Activated T-cell treated with anti-CD3 and anti-CD28 coated beads, Interleukin-2, amount 50 U/mL, for 4 hours (primary cell): ENCODE measurements around the gene MPG. TPM values are rescaled to one million over a fixed set of nuclear protein-coding genes. Genes with fewer than 3 reads are reported as not detected.

ENCODE experiments used
- ATAC-seq, 2 donors: fragments of 200-7000 bp; cut with Tn5 transposase; one replicate each; pipeline ENCODE4 v1.10.0; 2021
- DNase-seq: peaks from one replicate; pipeline ENCODE4 v3.0.0-alpha.2; 2020
- H3K27me3 Mint-ChIP-seq: one replicate; pipeline ENCODE4 v1.8.0; 2021; ENCODE audit warnings: low read depth, mixed read lengths
- H3K36me3 Mint-ChIP-seq: one replicate; pipeline ENCODE4 v1.8.0; 2022; ENCODE audit warnings: mixed read lengths; ENCODE audit not compliant: insufficient read depth
- H3K4me1 Mint-ChIP-seq: one replicate; pipeline ENCODE4 v1.8.0; 2021; ENCODE audit warnings: low read depth, mixed read lengths
- H3K4me3 Mint-ChIP-seq: one replicate; pipeline ENCODE4 v1.8.0; 2021; ENCODE audit warnings: mild to moderate bottlenecking, moderate library complexity, mixed read lengths
- H3K9me3 Mint-ChIP-seq: one replicate; pipeline ENCODE4 v1.8.0; 2021; ENCODE audit warnings: mixed read lengths
- total RNA-seq, 3 donors: library from RNA; stranded (reverse); gene quantifications; one replicate each; pipeline ENCODE4 v1.2.1, GENCODE V29; 2021

The MPG gene
- total RNA-seq, 3 donors from 2014 or later, result 32.7 to 39.8 (median 37.3) TPM

GRCh38 chr16:67183-67791, 10.7 kb upstream of the MPG start:
- no peak for ATAC-seq
- no peaks in the 10 kb centered on the region for H3K4me1 Mint-ChIP-seq

GRCh38 chr16:67884-68789, 9.9 kb upstream of the MPG start:
- no peak overlapping the region for H3K4me3 Mint-ChIP-seq
- no peak for ATAC-seq

More at GRCh38 chr16:67183-67791, 10.7 kb upstream of the MPG start:
- Mint-ChIP-seq H3K27me3 (peaks cover 24% of the 10 kb centered on the region), H3K36me3 (no peaks in the 10 kb centered on the region), H3K4me3 (no peak overlapping the region), H3K9me3 (no peaks in the 10 kb centered on the region)
- no peak for DNase-seq

GRCh38 chr16:69181-69580, 8.8 kb upstream of the MPG start:
- DNase-seq (no peak), ATAC-seq (no peak)
- Mint-ChIP-seq H3K36me3 (no peaks in the 10 kb centered on the region), H3K27me3 (peaks cover 38% of the 10 kb centered on the region), H3K4me3 (no peak overlapping the region), H3K9me3 (no peaks in the 10 kb centered on the region), H3K4me1 (peaks cover 3% of the 10 kb centered on the region)

More at GRCh38 chr16:67884-68789, 9.9 kb upstream of the MPG start:
- Mint-ChIP-seq H3K36me3 (no peaks in the 10 kb centered on the region), H3K4me1 (peaks cover 3% of the 10 kb centered on the region), H3K9me3 (no peaks in the 10 kb centered on the region), H3K27me3 (peaks cover 29% of the 10 kb centered on the region)
- no peak for DNase-seq

GRCh38 chr16:71210-71539, 6.8 kb upstream of the MPG start:
- H3K27me3 Mint-ChIP-seq, result peaks cover 39% of the 10 kb centered on the region
- peak overlapping the region; percentile 26 for H3K4me3 Mint-ChIP-seq
- DNase-seq (no peak), ATAC-seq (no peak)
- H3K36me3 Mint-ChIP-seq, result no peaks in the 10 kb centered on the region
- no peaks in the 10 kb centered on the region for H3K9me3 Mint-ChIP-seq
- H3K4me1 Mint-ChIP-seq, result peaks cover 5% of the 10 kb centered on the region

GRCh38 chr16:71540-72401, 6.3 kb upstream of the MPG start:
- no peaks in the 10 kb centered on the region for H3K9me3 Mint-ChIP-seq
- H3K4me3 Mint-ChIP-seq, result peak overlapping the region; percentile 26
- peaks cover 11% of the 10 kb centered on the region for H3K4me1 Mint-ChIP-seq
- H3K36me3 Mint-ChIP-seq, result no peaks in the 10 kb centered on the region
- ATAC-seq (no peak), DNase-seq (no peak)
- H3K27me3 Mint-ChIP-seq, result peaks cover 39% of the 10 kb centered on the region

GRCh38 chr16:72561-73548, 5.2 kb upstream of the MPG start, which contains the start of gene RHBDF1:
Gene RHBDF1 (minus strand): TSS chr16:72631. CDS start chr16:65015, 7,616 bp downstream.
- ATAC-seq (peak; percentile 60 to 61), DNase-seq (no peak)
- Mint-ChIP-seq H3K36me3 (no peaks in the 10 kb centered on the region), H3K27me3 (peaks cover 36% of the 10 kb centered on the region), H3K9me3 (no peaks in the 10 kb centered on the region), H3K4me3 (peak within 1 kb of the TSS; percentile 26), H3K4me1 (peaks cover 18% of the 10 kb centered on the region)

- ATAC-seq (no peak), DNase-seq (no peak)
- no peaks in the 10 kb centered on the region for H3K9me3 Mint-ChIP-seq
- no peaks in the 10 kb centered on the region for H3K36me3 Mint-ChIP-seq
- H3K4me3 Mint-ChIP-seq, result no peak overlapping the region
- peaks cover 36% of the 10 kb centered on the region for H3K27me3 Mint-ChIP-seq
- peaks cover 23% of the 10 kb centered on the region for H3K4me1 Mint-ChIP-seq
Observed at GRCh38 chr16:74051-74746, 3.8 kb upstream of the MPG start.

GRCh38 chr16:74747-75334, 3.2 kb upstream of the MPG start:
- peaks cover 36% of the 10 kb centered on the region for H3K27me3 Mint-ChIP-seq
- no peak overlapping the region for H3K4me3 Mint-ChIP-seq
- DNase-seq (no peak), ATAC-seq (no peak)
- peaks cover 23% of the 10 kb centered on the region for H3K4me1 Mint-ChIP-seq
- H3K9me3 Mint-ChIP-seq, result no peaks in the 10 kb centered on the region
- H3K36me3 Mint-ChIP-seq, result no peaks in the 10 kb centered on the region

- Mint-ChIP-seq H3K4me1 (peaks cover 23% of the 10 kb centered on the region), H3K9me3 (no peaks in the 10 kb centered on the region), H3K27me3 (peaks cover 29% of the 10 kb centered on the region), H3K36me3 (no peaks in the 10 kb centered on the region), H3K4me3 (peak overlapping the region; percentile 81)
- DNase-seq, result no peak
- ATAC-seq, result no peak
Observed at GRCh38 chr16:75580-76501, 2.2 kb upstream of the MPG start.

GRCh38 chr16:76535-77272, 1.3 kb upstream of the MPG start:
- no peak for ATAC-seq
- Mint-ChIP-seq H3K4me1 (peaks cover 23% of the 10 kb centered on the region), H3K27me3 (peaks cover 20% of the 10 kb centered on the region), H3K36me3 (no peaks in the 10 kb centered on the region), H3K9me3 (no peaks in the 10 kb centered on the region), H3K4me3 (peak overlapping the region; percentile 81)
- DNase-seq, result no peak

- H3K36me3 Mint-ChIP-seq, result no peaks in the 10 kb centered on the region
Observed at GRCh38 chr16:77273-77806, 685 bp upstream of the MPG start.

More at GRCh38 chr16:77273-77806, 685 bp upstream of the MPG start:
- H3K4me1 Mint-ChIP-seq, result peaks cover 23% of the 10 kb centered on the region
- peaks cover 19% of the 10 kb centered on the region for H3K27me3 Mint-ChIP-seq
- no peaks in the 10 kb centered on the region for H3K9me3 Mint-ChIP-seq
- DNase-seq (peak; percentile 18), ATAC-seq (peak; percentile 16 to 33)
- peak overlapping the region; percentile 81 for H3K4me3 Mint-ChIP-seq
